GM21390 (cell line): Measurements from ENCODE around the gene PAFAH1B2.
"Not testable (repeated sequence)": the region's sequence is repeated elsewhere in the genome, so short reads cannot be mapped to it uniquely, and the experiment has no call there.

Experiments
- ATAC-seq: cut with Tn5 transposase; IDR thresholded peaks from one replicate; pipeline ENCODE4 v1.9.1; 2021; ENCODE audit not compliant: unreplicated experiment

PAFAH1B2 gene

GRCh38 chr11:117143871-117144476 lies at the start of gene PAFAH1B2:
PAFAH1B2 (plus strand) TSS chr11:117144287; CDS start chr11:117152448, 8,161 bp downstream.
- peak; percentile 94 for ATAC-seq

- ATAC-seq, result no peak
These were observed 49.3 kb upstream of the PAFAH1B2 start for GRCh38 chr11:117094776-117095175.

- no peak for ATAC-seq
These were observed 48.6 kb upstream of the PAFAH1B2 start for GRCh38 chr11:117095284-117096161.

GRCh38 chr11:117096201-117096991 lies 47.7 kb upstream of the PAFAH1B2 start:
- peak; percentile 33 for ATAC-seq

GRCh38 chr11:117097014-117097388 lies 47.1 kb upstream of the PAFAH1B2 start:
- no peak for ATAC-seq

GRCh38 chr11:117097389-117098268 lies 46.5 kb upstream of the PAFAH1B2 start:
- ATAC-seq, result peak; percentile 10

- ATAC-seq, result peak; percentile 71
These were observed 45.5 kb upstream of the PAFAH1B2 start, which contains the start of gene SIK3 for GRCh38 chr11:117098269-117099232. SIK3 (minus strand) TSS chr11:117098428; CDS start chr11:117098415, 13 bp downstream.

GRCh38 chr11:117099696-117100095 lies 44.4 kb upstream of the PAFAH1B2 start:
- ATAC-seq, result no peak

GRCh38 chr11:117100556-117100955 lies 43.5 kb upstream of the PAFAH1B2 start:
- no peak for ATAC-seq

- ATAC-seq, result no peak
These were observed 36.1 kb upstream of the PAFAH1B2 start for GRCh38 chr11:117107701-117108590.

- no peak for ATAC-seq
These were observed 33.7 kb upstream of the PAFAH1B2 start for GRCh38 chr11:117110294-117110950.

GRCh38 chr11:117112497-117112896 lies 31.6 kb upstream of the PAFAH1B2 start:
- not testable (repeated sequence) for ATAC-seq

GRCh38 chr11:117112939-117113338 lies 31.1 kb upstream of the PAFAH1B2 start:
- not testable (repeated sequence) for ATAC-seq

GRCh38 chr11:117117681-117118080 lies 26.4 kb upstream of the PAFAH1B2 start:
- ATAC-seq, result no peak

GRCh38 chr11:117121176-117121575 lies 22.9 kb upstream of the PAFAH1B2 start:
- ATAC-seq, result no peak

- no peak for ATAC-seq
These were observed 21.5 kb upstream of the PAFAH1B2 start for GRCh38 chr11:117122556-117122955.

GRCh38 chr11:117126223-117126965 lies 17.7 kb upstream of the PAFAH1B2 start:
- no peak for ATAC-seq
